HepG2 (cell line): ENCODE measurements around the gene KCNAB2. TPM values are rescaled to one million over a fixed set of nuclear protein-coding genes. Genes with fewer than 3 reads are reported as not detected.

ENCODE experiments used
- ATAC-seq: fragments of 200-7000 bp; cut with Tn5 transposase; 3 replicates; pipeline ENCODE4 v1.9.1; 2020; ENCODE audit warnings: mild to moderate bottlenecking, moderate library complexity
- BruUV-seq: library from RNA; stranded (reverse); fragments of 400-500 nt; replicated peaks from 2 replicates; lab custom pipeline; 2021; lab: Mats Ljungman, UMichigan
- CTCF ChIA-PET: fragments of 300-600 bp; formaldehyde crosslinking; extraction: SDS; loops from one replicate; lab custom pipeline; 2021; ENCODE audit warnings: low total read pairs, inconsistent platforms, low intra/inter-chr PET ratio; lab: Yijun Ruan, JAX
- POLR2A ChIA-PET: fragments of 350-600 bp; sonication (Branson Sonifier 250); formaldehyde crosslinking; loops from one replicate; lab custom pipeline; 2020; ENCODE audit warnings: antibody characterized with exemption, inconsistent platforms; lab: Yijun Ruan, JAX
- DNase-seq: peaks from one replicate; pipeline ENCODE4 v3.0.0-alpha.2; 2015; ENCODE audit warnings: low spot score
- FAIRE-seq: peaks from 3 replicates; lab custom pipeline; 2011; peaks lifted over from hg19 to GRCh38; lab: Jason Lieb, UNC
- H2AFZ ChIP-seq: one replicate; pipeline ENCODE4 v1.6.1; 2011; ENCODE audit warnings: low read length, inconsistent platforms
- H3K27ac ChIP-seq: fragments of 300-600 bp; 3 replicates; pipeline ENCODE4 v1.8.0; 2011; ENCODE audit warnings: mixed run types, mild to moderate bottlenecking, mixed read lengths, low read length, inconsistent platforms; ENCODE audit not compliant: insufficient read depth; ENCODE audit errors: extremely low read length
- H3K27me3 ChIP-seq, 2 experiments: fragments of 200-600 bp in 1 of 2; 2 replicates in 1 of 2; 3 replicates in 1 of 2; pipeline versions ENCODE4 v1.6.0 to v1.8.0; 2011; ENCODE audit warnings: low read length in 2 of 2, mild to moderate bottlenecking in 2 of 2, moderate library complexity in 2 of 2, inconsistent platforms in 1 of 2; ENCODE audit not compliant: insufficient read depth in 2 of 2, control insufficient read depth in 1 of 2
- H3K36me3 ChIP-seq, 2 experiments: fragments of 200-600 bp in 1 of 2; replicated peaks in 1 of 2; 2 replicates in 1 of 2; 3 replicates in 1 of 2; pipeline versions ENCODE4 v1.5.1 to v1.8.0; 2011; ENCODE audit warnings: low read length in 2 of 2, inconsistent platforms in 1 of 2; ENCODE audit not compliant: insufficient read depth in 2 of 2, control insufficient read depth in 1 of 2
- H3K4me1 ChIP-seq: 2 replicates; pipeline ENCODE4 v1.5.1; 2012; ENCODE audit warnings: low read length, inconsistent platforms; ENCODE audit not compliant: insufficient read depth
- H3K4me2 ChIP-seq: 2 replicates; pipeline ENCODE4 v1.6.0; 2011; ENCODE audit warnings: low read depth, low read length, inconsistent platforms
- H3K4me3 ChIP-seq, 3 experiments: fragments of 200-600 bp in 1 of 3; sonication (generic), shearing (Covaris generic) in 1 of 3; replicated peaks in 1 of 3; 2 replicates each; pipeline ENCODE4 v1.5.1; 2011 to 2016; ENCODE audit warnings: low read length in 3 of 3, inconsistent platforms in 2 of 3, low read depth in 2 of 3, mild to moderate bottlenecking in 2 of 3, control low read depth in 1 of 3, mixed read lengths in 1 of 3; ENCODE audit not compliant: insufficient read depth in 1 of 3
- H3K79me2 ChIP-seq: one replicate; pipeline ENCODE4 v1.6.1; 2011; ENCODE audit warnings: low read length, inconsistent platforms; ENCODE audit not compliant: insufficient read depth
- H3K9ac ChIP-seq: 2 replicates; pipeline ENCODE4 v1.6.0; 2011; ENCODE audit warnings: mild to moderate bottlenecking, low read depth, low read length, inconsistent platforms; ENCODE audit not compliant: insufficient read depth
- H3K9me3 ChIP-seq: 2 replicates; pipeline ENCODE4 v1.5.1; 2012; ENCODE audit warnings: mild to moderate bottlenecking, low read length
- H4K20me1 ChIP-seq: 2 replicates; pipeline ENCODE4 v1.6.0; 2011; ENCODE audit warnings: inconsistent platforms, mild to moderate bottlenecking, low read length, moderate library complexity; ENCODE audit not compliant: insufficient read depth
- CTCF ChIP-seq: sonication (generic); formaldehyde crosslinking; IDR thresholded peaks from 2 replicates; pipeline ENCODE4 v1.5.0; 2020; ENCODE audit warnings: mild to moderate bottlenecking, missing genetic modification reagents, moderate library complexity
- TFE3 ChIP-seq: IDR thresholded peaks from 2 replicates; pipeline ENCODE4 v1.6.1; 2016
- ZBTB34 ChIP-seq: sonication (generic); formaldehyde crosslinking; IDR thresholded peaks from 2 replicates; pipeline ENCODE4 v1.8.0; 2022; ENCODE audit warnings: mild to moderate bottlenecking, missing genetic modification reagents
- ZBTB7A ChIP-seq: sonication (generic); formaldehyde crosslinking; IDR thresholded peaks from 2 replicates; pipeline ENCODE4 v1.8.0; 2022; ENCODE audit warnings: mild to moderate bottlenecking, missing genetic modification reagents
- ZNF431 ChIP-seq: sonication (generic); formaldehyde crosslinking; IDR thresholded peaks from 2 replicates; pipeline ENCODE4 v1.9.0; 2022; ENCODE audit warnings: missing genetic modification reagents, low read depth, mild to moderate bottlenecking, borderline replicate concordance
- WGBS: methylation state at CpG from one replicate; pipeline ENCODE4 v1.1.6; 2017; ENCODE audit warnings: low lambda C conversion rate; 5-methylcytosine and 5-hydroxymethylcytosine counted together
- in situ Hi-C: cut with HindIII; loops from 2 replicates; pipeline ENCODE4 v1.10.0; 2017; ENCODE audit warnings: low pct_unique_long_range_greater_than_20kb; ENCODE audit not compliant: extremely low pct_ligation_motif_present
- intact Hi-C: fragments of 100-400 bp; cut with micrococcal nuclease; formaldehyde crosslinking; loops from one replicate; pipeline ENCODE4 v1.10.0; 2022; ENCODE audit not compliant: unreplicated experiment
- polyA plus RNA-seq, 8 experiments: library from polyadenylated mRNA; depleted of rRNA in 3 of 8; stranded (reverse) in 7 of 8; unstranded in 1 of 8; fragments of >200 nt; fragmentation: Illumina TruSeq in 4 of 8; extraction: Trizol in 4 of 8; gene quantifications; 2 replicates each; pipeline versions ENCODE4 v1.2.1 to v1.2.3, GENCODE V29; 2011 to 2016; ENCODE audit warnings: low read depth in 4 of 8, missing spikeins in 1 of 8, mixed read lengths in 1 of 8; ENCODE audit not compliant: insufficient read depth in 1 of 8
- total RNA-seq, 5 experiments: library from RNA; depleted of rRNA; stranded (reverse); fragments of >200 nt; fragmentation: Illumina TruSeq; extraction: Trizol; gene quantifications; 2 replicates each; pipeline ENCODE4 v1.2.3, GENCODE V29; 2016; ENCODE audit warnings: low read depth in 1 of 5
- TF ChIP-seq, protein P1 (sequence below): IDR thresholded peaks from 2 replicates; pipeline ENCODE4 v1.4.0; 2020; ENCODE audit warnings: mild to moderate bottlenecking, missing genetic modification reagents
- TF ChIP-seq, protein P2 (sequence below): sonication (generic); formaldehyde crosslinking; IDR thresholded peaks from 2 replicates; pipeline ENCODE4 v1.5.0; 2020; ENCODE audit warnings: missing genetic modification reagents

Gene KCNAB2
- total and polyA plus RNA-seq, 2 of the 13 experiments (the other 11 are each of a cell fraction or from before 2014, with no cell fraction given), result 6.2 to 8.8 TPM

- no TSS peak for BruUV-seq
- ATAC-seq (no peak), FAIRE-seq (no peak), DNase-seq (no peak)
- no peaks in the 10 kb centered on the region for H3K9me3 ChIP-seq
- no peak overlapping the region for H3K27ac ChIP-seq
- TF ChIP-seq TFE3 (no peak), ZNF431 (CRISPR knock-in tag) (no peak), ZBTB7A (no peak), CTCF (CRISPR knock-in tag) (no peak), ZBTB34 (CRISPR knock-in tag) (no peak)
- TF ChIP-seq, protein P1, sequence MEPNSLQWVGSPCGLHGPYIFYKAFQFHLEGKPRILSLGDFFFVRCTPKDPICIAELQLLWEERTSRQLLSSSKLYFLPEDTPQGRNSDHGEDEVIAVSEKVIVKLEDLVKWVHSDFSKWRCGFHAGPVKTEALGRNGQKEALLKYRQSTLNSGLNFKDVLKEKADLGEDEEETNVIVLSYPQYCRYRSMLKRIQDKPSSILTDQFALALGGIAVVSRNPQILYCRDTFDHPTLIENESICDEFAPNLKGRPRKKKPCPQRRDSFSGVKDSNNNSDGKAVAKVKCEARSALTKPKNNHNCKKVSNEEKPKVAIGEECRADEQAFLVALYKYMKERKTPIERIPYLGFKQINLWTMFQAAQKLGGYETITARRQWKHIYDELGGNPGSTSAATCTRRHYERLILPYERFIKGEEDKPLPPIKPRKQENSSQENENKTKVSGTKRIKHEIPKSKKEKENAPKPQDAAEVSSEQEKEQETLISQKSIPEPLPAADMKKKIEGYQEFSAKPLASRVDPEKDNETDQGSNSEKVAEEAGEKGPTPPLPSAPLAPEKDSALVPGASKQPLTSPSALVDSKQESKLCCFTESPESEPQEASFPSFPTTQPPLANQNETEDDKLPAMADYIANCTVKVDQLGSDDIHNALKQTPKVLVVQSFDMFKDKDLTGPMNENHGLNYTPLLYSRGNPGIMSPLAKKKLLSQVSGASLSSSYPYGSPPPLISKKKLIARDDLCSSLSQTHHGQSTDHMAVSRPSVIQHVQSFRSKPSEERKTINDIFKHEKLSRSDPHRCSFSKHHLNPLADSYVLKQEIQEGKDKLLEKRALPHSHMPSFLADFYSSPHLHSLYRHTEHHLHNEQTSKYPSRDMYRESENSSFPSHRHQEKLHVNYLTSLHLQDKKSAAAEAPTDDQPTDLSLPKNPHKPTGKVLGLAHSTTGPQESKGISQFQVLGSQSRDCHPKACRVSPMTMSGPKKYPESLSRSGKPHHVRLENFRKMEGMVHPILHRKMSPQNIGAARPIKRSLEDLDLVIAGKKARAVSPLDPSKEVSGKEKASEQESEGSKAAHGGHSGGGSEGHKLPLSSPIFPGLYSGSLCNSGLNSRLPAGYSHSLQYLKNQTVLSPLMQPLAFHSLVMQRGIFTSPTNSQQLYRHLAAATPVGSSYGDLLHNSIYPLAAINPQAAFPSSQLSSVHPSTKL, result no peak
- TF ChIP-seq, protein P2, sequence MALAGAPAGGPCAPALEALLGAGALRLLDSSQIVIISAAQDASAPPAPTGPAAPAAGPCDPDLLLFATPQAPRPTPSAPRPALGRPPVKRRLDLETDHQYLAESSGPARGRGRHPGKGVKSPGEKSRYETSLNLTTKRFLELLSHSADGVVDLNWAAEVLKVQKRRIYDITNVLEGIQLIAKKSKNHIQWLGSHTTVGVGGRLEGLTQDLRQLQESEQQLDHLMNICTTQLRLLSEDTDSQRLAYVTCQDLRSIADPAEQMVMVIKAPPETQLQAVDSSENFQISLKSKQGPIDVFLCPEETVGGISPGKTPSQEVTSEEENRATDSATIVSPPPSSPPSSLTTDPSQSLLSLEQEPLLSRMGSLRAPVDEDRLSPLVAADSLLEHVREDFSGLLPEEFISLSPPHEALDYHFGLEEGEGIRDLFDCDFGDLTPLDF, result no peak
- H3K27me3 ChIP-seq, result peaks cover 0 to 1% of the 10 kb centered on the region in 2 experiments; a peak in 2 of 5 replicates
- WGBS, result no CpG with 5 or more reads among the region's 13 CpGs
- no peaks in the 10 kb centered on the region for H3K79me2 ChIP-seq
- no peak overlapping the region for H3K4me2 ChIP-seq
- H3K9ac ChIP-seq, result no peak overlapping the region
- peaks cover 5% of the 10 kb centered on the region for H3K4me1 ChIP-seq
- no peaks in the 10 kb centered on the region for H4K20me1 ChIP-seq
- H3K36me3 ChIP-seq, result no peaks in the 10 kb centered on the region; a peak in 1 of 5 replicates
- ChIA-PET CTCF (no interaction called here), POLR2A (no interaction called here)
- in situ Hi-C loops (no loop called here), intact Hi-C loops (no loop called here)
- no peak overlapping the region for H2AFZ ChIP-seq
- H3K4me3 ChIP-seq, result no peak overlapping the region
These were observed 25.5 kb downstream of the KCNAB2 start for GRCh38 chr1:6071219-6071618.
